HepG2 (cell line): ENCODE measurements around the gene CRLF3. TPM values are rescaled to one million over a fixed set of nuclear protein-coding genes. Genes with fewer than 3 reads are reported as not detected.

ENCODE experiments used
- ATAC-seq: fragments of 200-7000 bp; cut with Tn5 transposase; 3 replicates; pipeline ENCODE4 v1.9.1; 2020; ENCODE audit warnings: mild to moderate bottlenecking, moderate library complexity
- BruUV-seq: library from RNA; stranded (reverse); fragments of 400-500 nt; replicated peaks from 2 replicates; lab custom pipeline; 2021; lab: Mats Ljungman, UMichigan
- CTCF ChIA-PET: fragments of 300-600 bp; formaldehyde crosslinking; extraction: SDS; loops from one replicate; lab custom pipeline; 2021; ENCODE audit warnings: low total read pairs, inconsistent platforms, low intra/inter-chr PET ratio; lab: Yijun Ruan, JAX
- POLR2A ChIA-PET: fragments of 350-600 bp; sonication (Branson Sonifier 250); formaldehyde crosslinking; loops from one replicate; lab custom pipeline; 2020; ENCODE audit warnings: antibody characterized with exemption, inconsistent platforms; lab: Yijun Ruan, JAX
- DNase-seq: peaks from one replicate; pipeline ENCODE4 v3.0.0-alpha.2; 2015; ENCODE audit warnings: low spot score
- FAIRE-seq: peaks from 3 replicates; lab custom pipeline; 2011; peaks lifted over from hg19 to GRCh38; lab: Jason Lieb, UNC
- H2AFZ ChIP-seq: one replicate; pipeline ENCODE4 v1.6.1; 2011; ENCODE audit warnings: low read length, inconsistent platforms
- H3K27ac ChIP-seq: fragments of 300-600 bp; 3 replicates; pipeline ENCODE4 v1.8.0; 2011; ENCODE audit warnings: mixed run types, mild to moderate bottlenecking, mixed read lengths, low read length, inconsistent platforms; ENCODE audit not compliant: insufficient read depth; ENCODE audit errors: extremely low read length
- H3K27me3 ChIP-seq, 2 experiments: fragments of 200-600 bp in 1 of 2; 2 replicates in 1 of 2; 3 replicates in 1 of 2; pipeline versions ENCODE4 v1.6.0 to v1.8.0; 2011; ENCODE audit warnings: low read length in 2 of 2, mild to moderate bottlenecking in 2 of 2, moderate library complexity in 2 of 2, inconsistent platforms in 1 of 2; ENCODE audit not compliant: insufficient read depth in 2 of 2, control insufficient read depth in 1 of 2
- H3K36me3 ChIP-seq, 2 experiments: fragments of 200-600 bp in 1 of 2; replicated peaks in 1 of 2; 2 replicates in 1 of 2; 3 replicates in 1 of 2; pipeline versions ENCODE4 v1.5.1 to v1.8.0; 2011; ENCODE audit warnings: low read length in 2 of 2, inconsistent platforms in 1 of 2; ENCODE audit not compliant: insufficient read depth in 2 of 2, control insufficient read depth in 1 of 2
- H3K4me1 ChIP-seq: 2 replicates; pipeline ENCODE4 v1.5.1; 2012; ENCODE audit warnings: low read length, inconsistent platforms; ENCODE audit not compliant: insufficient read depth
- H3K4me2 ChIP-seq: 2 replicates; pipeline ENCODE4 v1.6.0; 2011; ENCODE audit warnings: low read depth, low read length, inconsistent platforms
- H3K4me3 ChIP-seq, 3 experiments: fragments of 200-600 bp in 1 of 3; sonication (generic), shearing (Covaris generic) in 1 of 3; replicated peaks in 1 of 3; 2 replicates each; pipeline ENCODE4 v1.5.1; 2011 to 2016; ENCODE audit warnings: low read length in 3 of 3, inconsistent platforms in 2 of 3, low read depth in 2 of 3, mild to moderate bottlenecking in 2 of 3, control low read depth in 1 of 3, mixed read lengths in 1 of 3; ENCODE audit not compliant: insufficient read depth in 1 of 3
- H3K79me2 ChIP-seq: one replicate; pipeline ENCODE4 v1.6.1; 2011; ENCODE audit warnings: low read length, inconsistent platforms; ENCODE audit not compliant: insufficient read depth
- H3K9ac ChIP-seq: 2 replicates; pipeline ENCODE4 v1.6.0; 2011; ENCODE audit warnings: mild to moderate bottlenecking, low read depth, low read length, inconsistent platforms; ENCODE audit not compliant: insufficient read depth
- H3K9me3 ChIP-seq: 2 replicates; pipeline ENCODE4 v1.5.1; 2012; ENCODE audit warnings: mild to moderate bottlenecking, low read length
- H4K20me1 ChIP-seq: 2 replicates; pipeline ENCODE4 v1.6.0; 2011; ENCODE audit warnings: inconsistent platforms, mild to moderate bottlenecking, low read length, moderate library complexity; ENCODE audit not compliant: insufficient read depth
- ASH2L ChIP-seq: fragments of 300-600, 200-600 bp; sonication (generic); IDR thresholded peaks from 2 replicates; pipeline ENCODE4 v1.7.0; 2017; ENCODE audit warnings: low read depth, mild to moderate bottlenecking, moderate library complexity, mixed read lengths, low read length; ENCODE audit not compliant: insufficient read length
- CBX5 ChIP-seq: sonication (generic); formaldehyde crosslinking; IDR thresholded peaks from 2 replicates; pipeline ENCODE4 v1.4.0; 2020; ENCODE audit warnings: missing genetic modification reagents, borderline replicate concordance
- CENPT ChIP-seq: sonication (generic); formaldehyde crosslinking; IDR thresholded peaks from 2 replicates; pipeline ENCODE4 v1.8.0; 2022; ENCODE audit warnings: low read depth, mild to moderate bottlenecking, moderate library complexity, missing genetic modification reagents
- HMG20A ChIP-seq: IDR thresholded peaks from 2 replicates; pipeline ENCODE4 v1.6.1; 2016; ENCODE audit warnings: borderline replicate concordance
- KDM3A ChIP-seq: IDR thresholded peaks from 2 replicates; pipeline ENCODE4 v1.6.1; 2018; ENCODE audit warnings: low read depth, missing compliant biosample characterization
- KLF11 ChIP-seq: IDR thresholded peaks from 2 replicates; pipeline ENCODE4 v1.6.1; 2016; ENCODE audit warnings: missing compliant biosample characterization
- KLF13 ChIP-seq: sonication (generic); formaldehyde crosslinking; IDR thresholded peaks from 2 replicates; pipeline ENCODE4 v1.4.0; 2020; ENCODE audit warnings: mild to moderate bottlenecking, missing genetic modification reagents
- MED1 ChIP-seq: sonication (generic); formaldehyde crosslinking; IDR thresholded peaks from 2 replicates; pipeline ENCODE4 v1.4.0; 2020; ENCODE audit warnings: missing genetic modification reagents
- MLLT10 ChIP-seq: sonication (generic); formaldehyde crosslinking; IDR thresholded peaks from 2 replicates; pipeline ENCODE4 v1.4.0; 2020; ENCODE audit warnings: missing genetic modification reagents
- MXI1 ChIP-seq: IDR thresholded peaks from 3 replicates; pipeline ENCODE4 v1.6.1; 2012; ENCODE audit warnings: low read depth, low read length, inconsistent platforms, borderline replicate concordance
- NFKBIZ ChIP-seq: IDR thresholded peaks from 2 replicates; pipeline ENCODE4 v1.6.1; 2018; ENCODE audit warnings: missing genetic modification reagents, missing compliant biosample characterization
- NR2F6 ChIP-seq, 2 experiments: IDR thresholded peaks; 2 replicates each; pipeline ENCODE4 v1.6.1; 2016; ENCODE audit warnings: antibody characterized with exemption in 1 of 2, mild to moderate bottlenecking in 1 of 2
- RBM22 ChIP-seq: fragments of 200-400 bp; formaldehyde crosslinking; optimal IDR thresholded peaks from 2 replicates; pipeline ENCODE3; 2017; ENCODE audit warnings: mild to moderate bottlenecking, low read length, moderate library complexity
- ZBTB8A ChIP-seq: sonication (generic); formaldehyde crosslinking; IDR thresholded peaks from 2 replicates; pipeline ENCODE4 v1.4.0; 2020; ENCODE audit warnings: mild to moderate bottlenecking, low read depth, missing genetic modification reagents, borderline replicate concordance
- ZEB1 ChIP-seq: IDR thresholded peaks from 2 replicates; pipeline ENCODE4 v1.6.1; 2012; ENCODE audit warnings: mild to moderate bottlenecking, low read depth, inconsistent platforms; ENCODE audit not compliant: insufficient replicate concordance
- ZNF660 ChIP-seq: sonication (generic); formaldehyde crosslinking; IDR thresholded peaks from 2 replicates; pipeline ENCODE4 v1.5.1; 2020; ENCODE audit warnings: mild to moderate bottlenecking, low read depth, missing genetic modification reagents, borderline replicate concordance
- ZSCAN25 ChIP-seq: sonication (generic); formaldehyde crosslinking; IDR thresholded peaks from 2 replicates; pipeline ENCODE4 v1.8.0; 2022; ENCODE audit warnings: mild to moderate bottlenecking, missing genetic modification reagents
- ZSCAN31 ChIP-seq: sonication (generic); formaldehyde crosslinking; IDR thresholded peaks from 2 replicates; pipeline ENCODE4 v1.5.0; 2020; ENCODE audit warnings: low read depth, mild to moderate bottlenecking, missing genetic modification reagents
- WGBS: methylation state at CpG from one replicate; pipeline ENCODE4 v1.1.6; 2017; ENCODE audit warnings: low lambda C conversion rate; 5-methylcytosine and 5-hydroxymethylcytosine counted together
- in situ Hi-C: cut with HindIII; loops from 2 replicates; pipeline ENCODE4 v1.10.0; 2017; ENCODE audit warnings: low pct_unique_long_range_greater_than_20kb; ENCODE audit not compliant: extremely low pct_ligation_motif_present
- intact Hi-C: fragments of 100-400 bp; cut with micrococcal nuclease; formaldehyde crosslinking; loops from one replicate; pipeline ENCODE4 v1.10.0; 2022; ENCODE audit not compliant: unreplicated experiment
- polyA plus RNA-seq, 8 experiments: library from polyadenylated mRNA; depleted of rRNA in 3 of 8; stranded (reverse) in 7 of 8; unstranded in 1 of 8; fragments of >200 nt; fragmentation: Illumina TruSeq in 4 of 8; extraction: Trizol in 4 of 8; gene quantifications; 2 replicates each; pipeline versions ENCODE4 v1.2.1 to v1.2.3, GENCODE V29; 2011 to 2016; ENCODE audit warnings: low read depth in 4 of 8, missing spikeins in 1 of 8, mixed read lengths in 1 of 8; ENCODE audit not compliant: insufficient read depth in 1 of 8
- total RNA-seq, 5 experiments: library from RNA; depleted of rRNA; stranded (reverse); fragments of >200 nt; fragmentation: Illumina TruSeq; extraction: Trizol; gene quantifications; 2 replicates each; pipeline ENCODE4 v1.2.3, GENCODE V29; 2016; ENCODE audit warnings: low read depth in 1 of 5
- TF ChIP-seq, protein P1 (sequence below): sonication (generic); formaldehyde crosslinking; IDR thresholded peaks from 2 replicates; pipeline ENCODE4 v1.4.0; 2020; ENCODE audit warnings: missing genetic modification reagents

Gene CRLF3
- total and polyA plus RNA-seq, 2 of the 13 experiments (the other 11 are each of a cell fraction or from before 2014, with no cell fraction given): 6.4 to 9.1 TPM

DNA sequence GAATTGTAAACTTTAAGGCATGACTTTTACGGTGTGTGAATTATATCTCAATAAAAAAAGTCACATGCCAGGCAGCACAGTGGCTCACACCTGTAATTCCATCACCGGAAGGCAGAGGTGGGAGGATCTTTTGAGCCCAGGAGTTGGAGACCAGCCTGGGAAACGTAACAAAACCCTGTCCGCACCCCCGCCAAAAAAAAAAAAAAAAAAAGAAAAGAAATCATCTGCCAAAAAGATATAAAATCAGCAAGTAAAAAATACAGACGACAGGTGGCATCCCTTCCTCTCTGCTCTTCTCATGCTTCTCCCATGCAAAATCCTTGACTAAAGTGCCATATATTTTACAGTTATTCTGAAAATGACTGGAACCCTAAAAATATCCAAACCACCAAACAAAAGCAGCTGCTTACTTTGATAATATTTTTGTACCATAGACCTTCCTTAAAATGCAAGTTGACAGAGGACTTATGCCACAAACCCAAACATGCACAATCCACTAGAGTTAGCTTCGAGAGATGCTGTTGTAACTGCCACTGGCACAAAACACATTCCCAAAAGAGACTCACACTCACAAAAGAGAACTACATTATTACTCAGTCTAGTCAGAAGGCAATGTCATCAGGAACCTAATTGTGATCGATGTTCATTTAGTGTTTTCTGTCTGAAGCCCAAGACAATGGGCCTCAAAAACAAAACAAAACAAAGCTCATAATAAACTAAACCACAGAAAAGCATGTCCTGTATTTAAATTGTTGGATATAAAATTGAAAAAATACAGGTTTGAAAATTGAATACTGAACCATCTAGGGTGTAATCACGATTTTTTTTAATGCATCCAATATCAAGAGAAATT lies 2.4 kb downstream of the CRLF3 start:
- Histone ChIP-seq H3K36me3 (peaks cover 0 to 2% of the 10 kb centered on the region in 2 experiments; a peak in 1 of 5 replicates), H3K4me2 (0 out of 2 replicates have a peak overlapping the region, but pooled peaks have one; percentile 12), H3K27me3 (no peaks in the 10 kb centered on the region; a peak in 1 of 5 replicates), H3K4me3 (no peak overlapping the region), H3K79me2 (peaks cover 47% of the 10 kb centered on the region), H3K9ac (peak overlapping the region; percentile 34; the same call in 1 of the 2 replicates), H3K9me3 (no peaks in the 10 kb centered on the region), H2AFZ (no peak overlapping the region), H4K20me1 (no peaks in the 10 kb centered on the region; the same call in 1 of the 2 replicates), H3K27ac (no peak overlapping the region), H3K4me1 (peaks cover 49% of the 10 kb centered on the region)
- FAIRE-seq: no peak
- POLR2A ChIA-PET: interaction anchor here (0.7 kb wide), 1 partner anchor 1632 kb away, joined by 4 read pairs; no protein-coding TSS in a partner anchor
- no TSS peak for BruUV-seq
- in situ Hi-C loops (no loop called here), intact Hi-C loops (no loop called here)
- DNase-seq: no peak
- CTCF ChIA-PET: no interaction called here
- TF ChIP-seq HMG20A (CRISPR knock-in tag) (no peak), ZEB1 (no peak), KLF11 (CRISPR knock-in tag) (no peak), ZBTB8A (CRISPR knock-in tag) (no peak), MED1 (CRISPR knock-in tag) (no peak), KDM3A (CRISPR knock-in tag) (no peak), ZNF660 (CRISPR knock-in tag) (no peak), KLF13 (CRISPR knock-in tag) (no peak), ZSCAN31 (no peak), ZSCAN25 (CRISPR knock-in tag) (no peak), CBX5 (CRISPR knock-in tag) (no peak), RBM22 (no peak), NR2F6 (IDR thresholded peaks at IDR 0.05) (no peak), NR2F6 (CRISPR knock-in tag; IDR thresholded peaks at IDR 0.05) (no peak), ASH2L (no peak), CENPT (CRISPR knock-in tag) (no peak), NFKBIZ (no peak), MXI1 (no peak), MLLT10 (CRISPR knock-in tag) (no peak)
- TF ChIP-seq, protein P1, sequence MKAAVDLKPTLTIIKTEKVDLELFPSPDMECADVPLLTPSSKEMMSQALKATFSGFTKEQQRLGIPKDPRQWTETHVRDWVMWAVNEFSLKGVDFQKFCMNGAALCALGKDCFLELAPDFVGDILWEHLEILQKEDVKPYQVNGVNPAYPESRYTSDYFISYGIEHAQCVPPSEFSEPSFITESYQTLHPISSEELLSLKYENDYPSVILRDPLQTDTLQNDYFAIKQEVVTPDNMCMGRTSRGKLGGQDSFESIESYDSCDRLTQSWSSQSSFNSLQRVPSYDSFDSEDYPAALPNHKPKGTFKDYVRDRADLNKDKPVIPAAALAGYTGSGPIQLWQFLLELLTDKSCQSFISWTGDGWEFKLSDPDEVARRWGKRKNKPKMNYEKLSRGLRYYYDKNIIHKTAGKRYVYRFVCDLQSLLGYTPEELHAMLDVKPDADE (CRISPR knock-in tag): no peak
- no peak for ATAC-seq
- WGBS: 86% methylated on average over 9 of the region's 9 CpGs
